Stimulated activated naive CD4-positive, alpha-beta T cell treated with Interleukin-2 at 50 U/mL for 16 hours (primary cell): ENCODE data around the gene CSTPP1.

Source experiments
- DNase-seq: peaks from one replicate; lab custom pipeline; 2025; lab: John Stamatoyannopoulos, UW

CSTPP1 gene

DNA sequence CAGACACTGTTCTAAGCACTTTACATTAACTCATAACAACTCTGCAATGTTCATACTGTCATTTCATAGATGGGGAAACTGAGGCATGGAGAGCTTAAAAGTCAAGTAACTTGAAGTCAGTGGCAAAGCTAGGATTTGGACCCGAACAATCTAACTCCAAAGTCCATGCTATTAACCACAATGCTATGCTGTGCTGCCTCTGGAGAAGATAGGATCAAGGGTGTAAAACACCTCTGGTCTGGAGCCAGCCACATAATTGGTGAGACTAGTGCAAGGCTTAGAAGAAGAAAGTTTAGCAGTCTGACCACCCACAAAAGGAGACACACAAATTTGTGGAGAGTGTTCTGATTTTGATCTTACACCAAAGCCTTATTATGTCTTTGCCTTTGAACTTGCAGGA, 196.4 kb downstream of the CSTPP1 start:
- no peak for DNase-seq

DNA sequence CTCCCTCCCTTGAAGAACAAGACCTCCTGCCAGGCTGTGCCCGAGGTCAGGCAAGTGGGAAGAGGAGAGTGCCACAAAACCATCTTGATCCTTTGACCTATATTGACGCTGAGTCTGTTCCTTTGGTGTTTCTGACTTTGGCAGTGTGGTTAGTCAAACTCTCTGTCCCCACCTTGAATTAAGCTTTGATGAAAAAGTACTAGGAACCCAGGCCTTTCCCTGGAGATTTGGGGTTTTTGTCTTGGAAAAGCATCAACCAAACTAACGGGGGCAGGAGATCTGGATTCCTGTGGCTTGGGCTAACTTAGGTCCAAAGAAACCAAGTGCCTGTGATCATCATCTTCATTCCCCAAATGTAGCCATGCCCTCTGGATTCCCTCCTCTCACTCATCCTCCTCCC, 199.8 kb downstream of the CSTPP1 start:
- no peak for DNase-seq

DNA sequence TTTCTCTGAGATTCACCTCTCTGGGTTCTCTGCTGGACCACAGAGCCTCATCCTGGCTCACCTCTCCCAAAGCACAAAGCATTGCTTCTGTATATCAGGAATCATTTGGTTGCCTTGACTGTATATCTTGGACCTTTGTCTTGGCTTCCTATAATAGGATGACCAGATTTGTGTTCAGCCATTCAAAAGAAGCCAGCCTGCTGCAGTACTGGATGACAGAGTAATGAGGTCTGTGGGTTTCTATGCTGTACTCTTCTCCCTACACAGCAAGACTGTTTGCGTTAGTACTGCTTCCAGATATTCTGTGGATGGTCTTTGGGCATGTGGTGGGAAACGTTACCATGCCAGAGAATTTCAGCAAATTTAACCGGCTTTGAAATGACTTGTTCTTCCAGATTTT, 200.4 kb downstream of the CSTPP1 start:
- DNase-seq, result no peak

DNA sequence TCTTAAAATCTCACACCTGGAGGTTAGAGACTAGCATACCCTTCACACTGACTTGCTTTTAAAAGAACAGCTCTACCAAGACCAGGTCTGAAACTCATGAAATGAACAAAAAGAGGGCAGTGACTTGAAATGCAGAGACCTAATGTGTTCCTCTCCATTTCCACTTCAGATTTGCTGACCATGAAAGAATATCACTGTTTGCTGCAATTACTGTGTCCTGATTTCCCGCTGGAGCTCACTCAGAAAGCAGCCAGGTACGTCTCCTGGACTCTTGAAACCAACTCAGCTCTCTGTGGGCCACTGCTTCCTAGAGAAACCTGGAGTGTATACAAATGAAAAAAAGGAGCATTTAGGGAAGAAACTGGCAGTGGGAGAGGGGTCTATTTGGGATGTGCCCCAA, 200.9 kb downstream of the CSTPP1 start:
- no peak for DNase-seq

DNA sequence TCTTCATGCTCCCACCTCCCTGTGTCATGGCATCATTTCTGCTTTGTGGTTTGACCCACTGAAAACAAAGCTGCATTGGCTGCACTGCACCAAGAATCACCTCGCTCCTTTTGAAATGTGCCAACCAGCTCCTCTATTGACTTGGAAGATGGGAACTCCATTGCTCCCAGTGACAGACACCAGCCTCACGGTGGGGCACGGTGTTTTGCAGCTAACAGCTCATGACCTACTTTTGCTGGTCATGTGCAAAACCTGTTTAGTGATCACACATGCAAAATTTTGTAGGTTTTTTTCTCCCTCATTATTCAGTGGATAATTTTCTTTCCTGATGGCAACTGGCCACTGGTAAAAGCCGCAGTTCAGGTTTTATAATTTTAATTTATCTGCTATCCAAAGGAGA, 203.3 kb downstream of the CSTPP1 start:
- DNase-seq, result no peak

DNA sequence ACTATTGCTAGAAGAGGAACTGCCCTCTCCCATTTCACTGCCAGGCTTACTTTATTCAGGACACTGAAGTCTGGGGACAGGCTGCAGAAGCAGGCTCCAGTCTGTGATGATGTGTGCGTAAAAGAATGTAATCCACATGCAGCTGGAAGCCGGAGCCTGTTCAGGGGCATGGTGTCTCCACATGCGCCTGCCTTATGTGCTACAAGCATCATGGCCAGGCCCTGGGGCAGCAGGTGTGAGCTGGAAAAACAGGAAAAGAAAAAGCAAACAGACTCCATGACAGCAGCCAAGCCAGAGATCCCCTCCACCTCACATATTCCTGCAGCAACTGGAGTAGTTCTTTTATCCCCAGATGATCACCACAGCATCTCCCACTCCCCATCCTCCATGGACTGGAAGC, 206.8 kb downstream of the CSTPP1 start:
- DNase-seq, result no peak

DNA sequence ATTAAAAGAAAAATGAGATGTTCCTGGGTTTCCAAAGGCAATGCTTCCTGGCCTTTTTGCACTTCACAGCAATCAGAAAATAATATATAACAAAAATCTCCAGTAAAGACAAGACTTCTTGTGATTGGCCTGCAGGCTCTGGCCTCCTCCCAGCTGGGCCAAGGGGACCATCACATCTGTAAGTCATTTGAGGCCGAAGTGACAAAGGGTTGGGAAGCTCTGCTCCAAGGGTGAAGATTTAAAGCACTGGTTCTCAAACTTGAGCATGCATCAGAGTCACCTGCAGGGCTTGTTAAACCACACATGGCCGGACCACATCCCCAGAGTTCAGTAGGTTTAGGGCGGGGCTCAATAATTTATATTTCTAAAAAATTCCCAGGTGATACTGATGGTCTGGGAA, 208.0 kb downstream of the CSTPP1 start:
- DNase-seq, result no peak

DNA sequence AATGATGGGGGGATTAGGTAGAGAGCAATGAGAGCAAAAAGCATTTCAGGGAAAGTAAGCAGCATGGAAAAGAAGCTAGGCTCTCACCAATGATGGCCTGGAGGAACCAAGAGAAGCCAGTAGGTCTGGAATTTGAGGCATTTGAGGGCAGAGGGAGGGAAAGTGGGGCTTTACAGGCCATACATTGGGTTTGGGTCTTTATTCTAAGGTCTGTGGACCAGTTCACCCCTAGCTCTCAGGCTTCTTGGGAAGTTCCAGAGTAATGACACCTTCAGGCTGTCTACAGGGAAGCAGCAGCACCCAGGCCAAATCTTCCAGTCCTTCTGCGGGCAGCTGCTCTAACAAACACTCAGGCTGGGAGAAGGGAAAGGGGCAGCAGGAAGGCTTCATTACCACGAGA, 210.7 kb downstream of the CSTPP1 start:
- DNase-seq, result no peak

DNA sequence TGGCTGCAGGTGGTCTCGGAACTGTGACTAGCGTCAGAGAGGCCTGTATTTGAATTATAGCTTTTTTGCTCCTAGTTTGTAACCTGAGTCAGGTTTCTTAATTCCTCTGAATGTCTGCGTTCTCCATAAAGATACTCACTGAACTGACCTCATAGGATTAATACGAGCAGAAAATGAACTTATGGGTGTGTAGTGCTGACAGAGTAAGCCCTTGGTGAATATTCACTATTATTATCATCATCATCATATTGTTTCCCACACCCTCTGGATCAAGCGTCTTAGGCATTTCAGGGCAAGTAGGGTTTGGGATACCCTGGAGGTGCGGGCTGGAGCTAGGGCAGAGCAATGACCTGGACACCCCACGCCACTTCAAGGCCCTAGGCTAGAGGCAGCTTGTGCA, 211.1 kb downstream of the CSTPP1 start:
- DNase-seq, result no peak

DNA sequence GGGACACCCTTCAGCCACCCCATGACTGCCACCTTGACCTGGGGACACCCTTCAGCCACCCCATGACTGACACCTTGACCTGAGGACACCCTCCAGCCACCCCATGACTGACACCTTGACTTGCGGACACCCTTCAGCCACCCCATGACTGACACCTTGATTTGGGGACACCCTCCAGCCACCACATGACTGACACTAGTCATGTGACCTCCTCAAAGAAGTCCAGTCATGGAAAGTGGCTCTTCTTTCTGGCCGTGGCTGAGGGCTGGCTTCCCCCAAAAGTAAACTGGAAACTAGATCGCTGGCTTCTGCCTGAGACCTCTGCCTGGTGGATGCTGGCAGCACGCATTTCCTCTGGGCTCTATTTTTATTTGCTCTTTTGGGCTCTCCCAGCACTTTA, 211.7 kb downstream of the CSTPP1 start:
- no peak for DNase-seq

DNA sequence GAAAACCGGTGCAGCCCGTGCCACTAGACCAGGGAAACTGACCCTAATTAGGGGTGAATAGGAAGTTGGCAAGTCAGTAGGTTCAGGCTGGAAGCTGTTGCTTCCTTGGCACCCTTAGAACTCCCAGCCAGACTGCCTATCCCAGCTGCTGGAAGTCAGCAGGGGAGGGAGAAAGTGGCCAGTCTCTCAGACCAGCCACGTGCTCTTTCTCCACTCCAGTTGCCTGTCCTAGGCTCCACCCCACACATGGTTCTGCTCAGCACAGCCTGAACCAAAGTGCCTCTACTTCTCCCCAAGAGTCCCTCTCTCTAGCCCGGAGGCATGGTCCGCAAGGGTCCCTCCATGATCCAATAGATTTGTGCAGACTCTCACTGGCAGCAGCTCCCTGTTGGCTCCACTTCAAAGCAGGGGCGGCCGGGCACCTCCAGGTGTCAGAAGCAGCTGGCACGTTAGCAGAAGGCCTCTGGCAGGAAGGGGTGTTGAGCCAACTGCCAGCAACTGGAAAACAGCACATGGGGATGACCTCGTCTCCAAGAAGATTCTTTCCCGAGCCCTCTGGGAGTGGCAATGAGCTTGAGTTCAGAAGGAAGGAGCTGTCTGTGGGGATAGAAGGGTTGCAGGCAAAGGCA, 212.5 kb downstream of the CSTPP1 start:
- DNase-seq, result no peak

DNA sequence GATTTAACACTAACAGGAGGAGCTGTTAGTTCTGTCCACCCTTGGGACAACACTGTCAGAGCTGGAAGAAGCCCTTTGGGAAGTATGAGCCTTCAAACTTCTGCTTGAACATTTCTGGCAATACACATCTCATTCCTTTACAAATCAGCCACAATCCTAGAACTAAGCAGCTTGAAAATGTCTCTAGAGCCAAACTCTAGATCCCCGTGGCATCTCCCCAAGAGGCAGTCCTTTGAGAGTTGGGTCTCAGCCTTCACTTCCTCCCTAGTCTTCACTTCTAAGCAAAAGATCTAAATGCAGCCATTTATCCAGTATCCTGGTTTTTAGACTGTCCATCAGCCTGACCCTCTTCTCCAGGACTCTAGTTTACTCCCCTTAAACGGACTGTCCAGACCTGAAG, 213.2 kb downstream of the CSTPP1 start:
- DNase-seq, result no peak

DNA sequence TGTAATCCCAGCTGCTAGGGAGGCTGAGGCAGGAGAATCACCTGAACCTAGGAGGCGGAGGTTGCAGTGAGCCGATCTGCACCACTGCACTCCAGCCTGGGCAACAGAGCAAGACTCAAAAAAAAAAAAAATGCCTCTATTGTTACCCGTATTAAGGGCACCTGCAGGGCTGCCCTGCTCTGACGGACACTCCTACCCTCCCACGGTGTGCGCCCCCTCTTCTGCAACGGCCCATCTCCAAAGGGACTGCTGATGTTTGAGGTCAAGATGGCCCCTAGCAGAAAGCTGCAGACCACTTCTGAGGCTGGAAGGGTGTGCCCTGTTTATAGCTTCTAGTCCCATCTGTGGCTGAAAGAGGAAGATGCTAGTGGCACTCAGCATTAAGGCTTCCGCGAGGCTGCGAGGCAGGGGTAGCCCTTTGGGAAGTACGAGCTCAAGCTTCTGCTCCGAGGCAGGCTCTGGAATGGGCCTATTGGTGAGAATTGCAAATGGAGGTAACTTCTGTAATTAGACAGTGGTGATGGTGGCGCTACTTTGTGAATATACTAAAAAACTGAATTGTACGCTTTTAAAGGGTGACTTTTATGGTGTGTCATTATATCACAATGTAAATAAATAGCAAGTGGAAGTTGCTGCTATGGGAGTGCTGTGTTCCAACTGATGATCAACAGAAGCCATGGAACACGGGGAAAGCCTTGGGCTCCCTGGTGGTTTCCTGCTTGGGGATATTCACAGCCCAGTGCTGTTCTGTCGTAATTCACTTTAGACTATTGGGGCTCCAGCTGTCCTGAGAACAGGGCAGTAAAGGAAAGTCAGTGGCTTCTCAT, 215.8 kb downstream of the CSTPP1 start:
- no peak for DNase-seq

DNA sequence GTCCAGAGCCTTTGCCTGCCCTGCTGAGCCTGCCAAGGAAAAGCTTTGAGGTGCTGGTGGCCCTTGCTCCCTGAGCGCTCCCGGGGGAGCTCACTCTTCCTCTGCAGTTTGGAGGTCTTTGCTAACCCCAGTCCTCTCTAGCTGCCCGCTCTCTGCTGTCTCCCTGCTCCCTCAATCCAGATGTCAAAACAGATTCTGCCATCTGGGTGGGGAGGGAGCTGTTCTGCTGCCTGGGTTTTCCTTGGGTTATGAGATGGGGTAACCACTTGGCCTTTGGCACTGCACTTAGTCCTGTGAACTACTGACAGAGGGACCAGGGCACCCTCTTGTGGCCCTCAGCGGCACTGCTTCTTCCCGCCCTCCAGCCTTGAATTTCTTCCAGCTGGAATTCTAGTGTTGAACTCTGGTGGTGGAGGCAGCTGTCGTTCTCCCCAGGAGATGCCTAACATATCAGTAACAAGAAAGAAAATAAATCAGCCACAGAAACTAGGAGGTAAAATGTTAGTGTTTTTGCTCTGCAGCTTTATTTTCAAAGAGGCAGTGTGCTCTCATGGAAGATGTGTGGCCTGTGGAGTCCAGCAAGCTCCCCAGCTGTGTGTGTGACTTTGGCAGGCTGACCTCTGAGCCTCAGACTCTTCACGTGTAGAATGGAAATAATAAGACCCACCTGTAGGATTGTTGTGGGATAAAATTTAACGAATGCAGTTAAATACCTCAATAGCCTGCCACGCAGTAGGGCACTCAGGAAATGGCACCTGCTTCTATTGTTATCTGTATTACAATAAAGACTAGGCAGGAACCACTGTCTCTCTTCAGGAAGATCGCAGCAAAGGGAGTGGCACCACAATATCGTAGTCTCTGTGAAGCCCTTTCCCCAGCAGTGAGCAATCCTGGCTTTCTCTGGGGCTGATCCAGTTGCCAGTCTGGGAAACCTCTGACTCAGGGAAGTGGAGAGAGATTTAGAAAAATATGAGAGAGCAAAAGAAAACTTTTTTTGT, 216.7 kb downstream of the CSTPP1 start:
- DNase-seq, result peak; percentile 31

DNA sequence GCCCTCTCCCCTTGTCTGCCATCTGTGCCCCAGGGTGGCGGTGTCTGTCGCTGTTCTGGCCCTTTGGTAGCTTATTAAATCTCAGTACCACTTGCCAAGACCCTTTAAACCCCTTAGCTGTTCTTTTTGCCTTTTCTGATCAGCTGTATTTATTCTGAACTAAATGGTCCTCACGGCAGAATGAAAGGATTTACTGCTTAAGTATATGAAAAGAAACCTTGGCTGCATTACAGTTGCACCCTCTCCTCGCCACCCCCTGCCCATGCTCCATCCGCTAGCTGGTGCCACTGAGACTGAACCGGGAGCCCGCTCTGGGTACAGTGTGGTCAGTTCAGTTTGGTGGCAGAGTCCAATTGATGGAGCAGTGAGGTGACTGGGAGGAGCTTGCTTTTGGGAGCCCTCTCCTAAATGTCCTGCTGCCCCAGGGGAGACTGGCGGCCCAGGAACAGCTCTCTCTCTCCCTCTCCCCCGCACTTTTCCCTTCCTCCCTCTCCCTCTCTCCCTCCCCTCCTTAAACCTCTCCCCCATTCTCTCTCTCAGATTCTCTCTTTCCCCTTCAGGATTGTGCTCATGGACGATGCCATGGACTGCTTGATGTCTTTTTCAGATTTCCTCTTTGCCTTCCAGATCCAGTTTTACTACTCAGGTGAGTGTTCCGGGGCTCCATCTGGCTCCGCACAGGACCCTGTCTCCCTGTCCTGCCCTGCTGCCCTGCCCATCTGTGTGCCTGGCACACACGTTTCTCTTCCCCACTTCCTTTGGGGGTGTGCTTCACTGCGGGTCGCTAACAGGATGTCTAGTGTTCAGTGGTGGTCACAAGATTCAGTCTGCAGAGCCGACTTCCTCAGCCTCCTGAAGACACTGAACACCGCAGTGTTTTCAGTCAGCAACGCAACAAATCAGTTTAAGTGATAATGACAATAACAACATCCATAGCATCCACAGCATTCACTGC, 218.3 kb downstream of the CSTPP1 start:
- no peak for DNase-seq

DNA sequence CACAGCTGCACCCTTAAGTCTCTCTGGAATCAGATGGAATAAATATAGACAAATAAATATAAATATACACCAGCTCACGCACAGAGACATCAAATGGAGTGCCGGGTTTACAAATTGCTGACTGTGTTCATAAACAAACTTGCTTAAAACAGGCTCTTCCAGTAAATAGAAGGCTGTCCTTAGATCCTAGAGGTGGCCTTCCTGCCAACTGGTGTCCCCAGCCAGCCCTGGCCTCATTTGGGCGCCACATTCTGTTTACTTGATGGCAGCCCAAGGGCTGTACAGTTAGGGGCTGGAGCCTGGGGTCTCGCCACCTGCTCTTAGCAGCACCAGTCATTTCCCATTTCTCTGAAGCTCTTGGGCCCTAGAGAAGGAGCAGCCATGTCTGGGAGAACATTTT, 219.3 kb downstream of the CSTPP1 start:
- DNase-seq, result no peak

DNA sequence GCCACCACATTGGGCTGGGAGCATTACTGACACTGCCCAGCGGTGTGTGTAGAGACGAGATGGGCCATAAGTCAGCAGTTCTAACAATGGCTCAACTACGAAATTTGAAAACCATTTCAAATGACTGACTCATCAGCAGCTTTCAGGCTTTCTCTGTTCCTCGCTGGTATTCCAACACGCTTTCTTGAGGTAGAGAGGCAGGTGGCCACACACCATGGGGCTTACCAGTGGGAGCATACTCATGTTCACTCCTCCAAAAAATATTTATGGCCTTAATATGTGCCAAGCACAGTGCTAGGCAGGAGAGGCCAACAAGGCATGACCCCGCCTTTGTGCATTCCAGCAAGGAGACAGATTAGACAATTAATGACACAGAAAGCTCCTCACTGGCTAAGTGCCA, 219.8 kb downstream of the CSTPP1 start:
- DNase-seq, result no peak

DNA sequence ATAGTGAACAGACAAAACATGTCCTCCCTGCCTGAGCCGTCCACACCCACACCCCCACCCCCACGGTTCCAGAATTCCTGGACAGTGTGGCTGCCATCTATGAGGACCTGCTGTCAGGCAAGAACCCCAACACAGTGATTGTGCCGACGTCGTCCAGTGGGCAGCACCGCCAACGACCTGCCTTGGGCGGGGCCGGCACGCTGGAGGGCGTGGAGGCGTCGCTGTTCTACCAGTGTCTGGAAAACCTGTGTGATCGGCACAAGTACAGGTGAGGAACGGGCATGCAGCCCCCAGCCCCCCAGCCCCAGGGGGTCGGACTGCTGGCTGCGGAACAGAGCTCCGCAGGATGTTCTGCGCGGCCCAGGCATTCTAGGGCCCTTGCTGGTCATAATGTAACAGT, 220.4 kb downstream of the CSTPP1 start:
- no peak for DNase-seq

DNA sequence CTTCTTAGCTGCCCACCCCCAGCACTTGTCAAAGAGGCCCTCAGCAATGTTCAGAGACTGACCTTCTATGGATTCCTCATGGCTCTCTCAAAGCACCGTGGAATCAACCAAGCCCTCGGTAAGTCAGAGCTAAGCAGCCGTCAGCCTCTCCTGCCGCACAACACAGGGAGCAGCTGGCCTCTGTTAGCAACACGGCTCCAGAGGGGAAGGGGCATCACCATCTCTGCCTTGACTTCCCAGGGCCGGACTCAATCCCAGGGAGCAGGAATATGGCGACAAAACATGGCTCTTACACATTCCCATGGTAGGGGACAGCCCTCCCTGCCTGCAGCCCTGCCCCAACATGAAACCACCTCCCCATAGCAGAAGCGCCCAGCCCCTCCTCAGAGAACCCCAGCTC, 221.2 kb downstream of the CSTPP1 start:
- no peak for DNase-seq

DNA sequence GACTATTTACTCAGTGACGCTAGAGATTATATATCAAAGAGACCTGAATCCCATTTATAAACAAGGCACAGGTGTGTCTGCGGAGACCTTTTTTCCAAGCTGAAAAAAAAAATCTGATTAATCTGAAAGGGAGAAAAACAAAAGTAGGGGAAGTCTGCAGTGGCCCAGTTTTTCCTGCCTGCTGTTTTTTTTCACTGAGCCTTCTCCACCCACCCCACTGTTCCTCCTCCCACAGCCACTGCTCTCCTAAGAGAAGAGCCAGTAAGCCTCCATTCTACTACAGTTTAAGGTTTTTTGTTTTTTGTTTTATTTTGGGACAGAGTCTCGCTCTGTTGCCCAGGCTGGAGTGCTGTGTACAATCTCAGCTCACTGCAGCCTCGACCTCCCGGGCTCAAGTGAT, 221.7 kb downstream of the CSTPP1 start:
- no peak for DNase-seq

DNA sequence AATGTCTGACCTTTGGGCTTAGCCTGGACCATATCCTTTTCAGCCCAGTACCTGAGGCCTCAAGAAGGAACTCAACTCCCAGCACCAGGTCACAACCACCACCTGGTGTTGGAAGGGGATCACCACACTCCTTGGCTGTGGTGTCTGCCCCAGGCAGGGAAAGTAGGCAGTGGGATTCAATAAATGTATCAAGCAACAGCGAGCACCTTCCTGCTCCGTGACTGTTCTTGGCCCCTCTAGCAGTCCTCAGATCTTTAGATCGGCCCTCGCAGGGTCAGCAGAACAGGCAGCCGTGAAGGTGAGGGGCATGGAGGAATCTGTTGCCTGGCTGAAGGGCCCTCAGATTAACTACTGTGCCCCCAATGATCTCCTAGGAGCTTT, 224.2 kb downstream of the CSTPP1 start:
- no peak for DNase-seq
